Thyroid gland (tissue), 4 donors: Measurements from ENCODE around the gene TYR.

Experiments
- CTCF ChIP-seq, 6 experiments: fragments of 200-600 bp in 3 of 6; fragments of 450-650 bp in 3 of 6; sonication (generic) in 3 of 6; IDR thresholded peaks; one replicate each; pipeline ENCODE4 v1.5.1; 2016 to 2019; ENCODE audit warnings: antibody characterized with exemption in 6 of 6, mild to moderate bottlenecking in 2 of 6, inconsistent platforms in 1 of 6, moderate library complexity in 1 of 6
- POLR2A ChIP-seq, 2 donors: fragments of 450-650 bp; IDR thresholded peaks; one replicate each; pipeline ENCODE4 v1.6.1; 2017; ENCODE audit warnings: antibody characterized with exemption in 2 of 2, mild to moderate bottlenecking in 2 of 2, moderate library complexity in 1 of 2

DNA sequence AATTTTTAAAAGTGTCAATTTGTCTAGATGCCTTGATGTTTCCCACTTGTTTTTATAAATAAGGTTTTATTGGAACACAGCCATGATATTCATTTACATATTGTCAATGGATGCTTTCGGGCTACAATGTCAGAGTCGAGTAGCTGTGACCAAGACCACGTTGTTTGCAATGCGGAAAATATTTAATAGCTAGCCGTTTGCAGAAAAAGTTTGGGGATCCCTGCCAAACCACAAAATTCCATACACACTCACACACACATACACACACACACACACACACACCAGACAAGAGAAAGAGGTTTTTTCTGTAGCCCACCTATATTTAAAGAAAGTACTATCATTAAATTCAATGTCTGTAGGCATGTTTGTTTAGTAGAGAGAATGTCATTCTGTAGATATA, 58.3 kb downstream of the TYR start:
- TF ChIP-seq POLR2A (IDR thresholded peaks at IDR 0.05) (no peak), CTCF (IDR thresholded peaks at IDR 0.05) (no peak)
